Measurements from ENCODE around the gene PRR5L. TPM values are rescaled to one million over a fixed set of nuclear protein-coding genes. Genes with fewer than 3 reads are reported as not detected.

The PRR5L gene
- total and polyA plus RNA-seq, 9 of the 15 experiments (the other 6 are each of a cell fraction or from before 2014, with no cell fraction given) = 0.11 to 0.60 (median 0.36) TPM; not detected in 2

- TF ChIP-seq CTCFL (IDR thresholded peaks at IDR 0.05; ENCODE audit: borderline replicate concordance, insufficient read depth, low read depth, low read length, poor library complexity, severe bottlenecking) (no peak), MYC (IDR thresholded peaks at IDR 0.05; ENCODE audit: low read depth, low read length) (no peak), MYC (CRISPR knock-in tag; IDR thresholded peaks at IDR 0.05; ENCODE audit: borderline replicate concordance, low read depth) (no peak), ZMIZ1 (IDR thresholded peaks at IDR 0.05; ENCODE audit: low read depth in 2 of 2, low read length in 2 of 2) (no peak), TAL1 (IDR thresholded peaks at IDR 0.05) (no peak), C11orf30 (IDR thresholded peaks at IDR 0.05; ENCODE audit: low read depth) (no peak), ZBTB12 (CRISPR knock-in tag; IDR thresholded peaks at IDR 0.05) (no peak)
These were observed 44.3 kb upstream of the PRR5L start (continued) for GRCh38 chr11:36251823-36252222.

Measured in K562 (cell line).